Liver (tissue), 9 donors: ENCODE measurements around the gene PCGF2. TPM values are rescaled to one million over a fixed set of nuclear protein-coding genes. Genes with fewer than 3 reads are reported as not detected.

ENCODE experiments used
- DNase-seq: peaks from one replicate; pipeline ENCODE4 v3.0.0-alpha.2; 2017; ENCODE audit warnings: low spot score
- H3K27ac ChIP-seq, 2 donors: one replicate each; pipeline ENCODE4 v1.7.0; 2013; ENCODE audit warnings: inconsistent platforms in 2 of 2, low read length in 2 of 2, control low read depth in 1 of 2, low read depth in 1 of 2, mild to moderate bottlenecking in 1 of 2
- H3K27me3 ChIP-seq, 4 donors: one replicate each; pipeline versions ENCODE4 v1.6.1 to v1.7.0; 2013; ENCODE audit warnings: low read length in 3 of 4, inconsistent platforms in 1 of 4, mild to moderate bottlenecking in 1 of 4, moderate library complexity in 1 of 4; ENCODE audit not compliant: control insufficient read depth in 4 of 4, insufficient read depth in 4 of 4
- H3K36me3 ChIP-seq, 4 donors: one replicate each; pipeline versions ENCODE4 v1.6.1 to v1.7.0; 2013; ENCODE audit warnings: low read length in 3 of 4, mild to moderate bottlenecking in 3 of 4, low read depth in 1 of 4, moderate library complexity in 1 of 4; ENCODE audit not compliant: control insufficient read depth in 4 of 4, insufficient read depth in 3 of 4
- H3K4me1 ChIP-seq, 4 donors: one replicate each; pipeline versions ENCODE4 v1.6.1 to v1.7.0; 2013; ENCODE audit warnings: low read length in 3 of 4, mild to moderate bottlenecking in 3 of 4, moderate library complexity in 1 of 4; ENCODE audit not compliant: control insufficient read depth in 4 of 4, insufficient read depth in 4 of 4
- H3K4me3 ChIP-seq, 3 donors: one replicate each; pipeline versions ENCODE4 v1.6.1 to v1.7.0; 2013; ENCODE audit warnings: low read length in 3 of 3, control low read depth in 1 of 3, low read depth in 1 of 3, mild to moderate bottlenecking in 1 of 3
- H3K9ac ChIP-seq, 2 donors: one replicate each; pipeline ENCODE4 v1.7.0; 2013; ENCODE audit warnings: low read length in 2 of 2, mild to moderate bottlenecking in 2 of 2, moderate library complexity in 2 of 2, control low read depth in 1 of 2, low read depth in 1 of 2
- H3K9me3 ChIP-seq, 4 donors: one replicate each; pipeline versions ENCODE4 v1.6.1 to v1.7.0; 2013; ENCODE audit warnings: low read length in 3 of 4; ENCODE audit not compliant: control insufficient read depth in 4 of 4
- ATF3 ChIP-seq: IDR thresholded peaks from 2 replicates; pipeline ENCODE4 v1.6.1; 2016; ENCODE audit warnings: antibody characterized with exemption
- CTCF ChIP-seq: fragments of 150-350 bp; IDR thresholded peaks from 2 replicates; pipeline ENCODE4 v1.5.1; 2017; ENCODE audit warnings: improper control_type of control experiment, low read depth, low read length; ENCODE audit not compliant: missing input control
- EGR1 ChIP-seq, 2 donors: IDR thresholded peaks; 2 replicates each; pipeline ENCODE4 v1.6.1; 2016 to 2018; ENCODE audit warnings: antibody characterized with exemption in 2 of 2, low read depth in 2 of 2
- FOXA1 ChIP-seq: IDR thresholded peaks from 2 replicates; pipeline ENCODE4 v1.6.1; 2016; ENCODE audit warnings: antibody characterized with exemption
- FOXA2 ChIP-seq: IDR thresholded peaks from 2 replicates; pipeline ENCODE4 v1.6.1; 2016; ENCODE audit warnings: antibody characterized with exemption
- GABPA ChIP-seq, 2 donors: IDR thresholded peaks in 1 of 2; conservative IDR thresholded peaks in 1 of 2; 2 replicates each; pipeline ENCODE4 v1.6.1; 2016; ENCODE audit warnings: antibody characterized with exemption in 2 of 2, mild to moderate bottlenecking in 1 of 2, moderate library complexity in 1 of 2
- HNF4A ChIP-seq, 2 donors: conservative IDR thresholded peaks; 2 replicates each; pipeline ENCODE4 v1.6.1; 2016; ENCODE audit warnings: antibody characterized with exemption in 2 of 2, mild to moderate bottlenecking in 2 of 2
- HNF4G ChIP-seq: IDR thresholded peaks from 2 replicates; pipeline ENCODE4 v1.6.1; 2016; ENCODE audit warnings: antibody characterized with exemption
- JUND ChIP-seq, 2 donors: IDR thresholded peaks; 2 replicates each; pipeline ENCODE4 v1.6.1; 2016; ENCODE audit warnings: antibody characterized with exemption in 2 of 2
- MAX ChIP-seq: IDR thresholded peaks from 2 replicates; pipeline ENCODE4 v1.6.1; 2016; ENCODE audit warnings: antibody characterized with exemption
- NR2F2 ChIP-seq: IDR thresholded peaks from 2 replicates; pipeline ENCODE4 v1.6.1; 2016; ENCODE audit warnings: antibody characterized with exemption
- RAD21 ChIP-seq, 2 donors: IDR thresholded peaks; 2 replicates each; pipeline ENCODE4 v1.6.1; 2016; ENCODE audit warnings: antibody characterized with exemption in 2 of 2, mild to moderate bottlenecking in 2 of 2
- REST ChIP-seq: IDR thresholded peaks from 2 replicates; pipeline ENCODE4 v1.6.1; 2016; ENCODE audit warnings: antibody characterized with exemption, mild to moderate bottlenecking
- RXRA ChIP-seq, 2 donors: IDR thresholded peaks; 2 replicates each; pipeline ENCODE4 v1.6.1; 2017 to 2018; ENCODE audit warnings: antibody characterized with exemption in 2 of 2, mild to moderate bottlenecking in 1 of 2
- SP1 ChIP-seq: IDR thresholded peaks from 2 replicates; pipeline ENCODE4 v1.6.1; 2018; ENCODE audit warnings: antibody characterized with exemption, mild to moderate bottlenecking
- YY1 ChIP-seq: IDR thresholded peaks from 2 replicates; pipeline ENCODE4 v1.6.1; 2016; ENCODE audit warnings: antibody characterized with exemption, mild to moderate bottlenecking
- ZBTB33 ChIP-seq: IDR thresholded peaks from 2 replicates; pipeline ENCODE4 v1.6.1; 2016; ENCODE audit warnings: antibody characterized with exemption
- WGBS: extraction: QIAGEN DNeasy Blood & Tissue Kit; methylation state at CpG from one replicate; pipeline ENCODE4 v1.1.7; 2013; 5-methylcytosine and 5-hydroxymethylcytosine counted together
- polyA plus RNA-seq, 2 donors: library from polyadenylated mRNA; stranded (reverse) in 1 of 2; unstranded in 1 of 2; fragments of 200-250 nt in 1 of 2; fragments of >200 nt in 1 of 2; fragmentation: Nextera tagmentation in 1 of 2; extraction: Ambion mirVana in 1 of 2; gene quantifications; one replicate each; pipeline versions ENCODE4 v1.2.1 to v1.2.3, GENCODE V29; 2013 to 2015
- total RNA-seq, 2 donors: library from RNA; depleted of rRNA; stranded (reverse); fragments of >200 nt; gene quantifications; one replicate each; pipeline ENCODE4 v1.2.3, GENCODE V29; 2014
- donor health status: healthy.
- donor health status: healthy.
- donor health status: healthy.
- donor health status: healthy.
- donor health status: healthy.

PCGF2 gene
- total and polyA plus RNA-seq, 4 donors: 1.2 to 3.2 (median 1.8) TPM

GRCh38 chr17:38741921-38742410 lies 6.2 kb downstream of the PCGF2 start:
- no peak for TF ChIP-seq JUND (IDR thresholded peaks at IDR 0.05)
- peak; percentile 43 to 71 for TF ChIP-seq HNF4A (conservative IDR thresholded peaks at IDR 0.05)
- TF ChIP-seq YY1: no peak
- no peak for TF ChIP-seq ATF3
- TF ChIP-seq FOXA1: no peak
- TF ChIP-seq ZBTB33: no peak
- no peak for TF ChIP-seq GABPA (IDR thresholded peaks at IDR 0.05 in 1 of 2, conservative IDR thresholded peaks at IDR 0.05 in 1 of 2)
- TF ChIP-seq RXRA (IDR thresholded peaks at IDR 0.05): peak in 1 of 2 donors; percentile 34
- no peak for TF ChIP-seq RAD21 (IDR thresholded peaks at IDR 0.05)
- no peak for TF ChIP-seq CTCF
- no peak for TF ChIP-seq MAX
- TF ChIP-seq NR2F2: no peak
- TF ChIP-seq HNF4G: no peak
- TF ChIP-seq EGR1 (IDR thresholded peaks at IDR 0.05; ENCODE audit: low read depth in 2 of 2): no peak
- TF ChIP-seq SP1: no peak
- TF ChIP-seq FOXA2: no peak
- TF ChIP-seq REST: no peak
- no peaks in the 10 kb centered on the region for H3K27me3 ChIP-seq
- H3K4me1 ChIP-seq: peaks cover 6 to 22% (median 11%) of the 10 kb centered on the region in 4 donors
- H3K9ac ChIP-seq: no peak overlapping the region
- H3K36me3 ChIP-seq: no peaks in the 10 kb centered on the region
- DNase-seq: no peak
- 26% methylated on average over 7 of the region's 7 CpGs for WGBS
- no peak overlapping the region for H3K4me3 ChIP-seq
- peak overlapping the region; percentile 39 to 66 for H3K27ac ChIP-seq
- H3K9me3 ChIP-seq: no peaks in the 10 kb centered on the region

- Histone ChIP-seq H3K9me3 (no peaks in the 10 kb centered on the region), H3K4me3 (no peak overlapping the region), H3K9ac (no peak overlapping the region), H3K27ac (peak overlapping the region; percentile 39 to 66), H3K36me3 (no peaks in the 10 kb centered on the region), H3K4me1 (peaks cover 6 to 17% (median 11%) of the 10 kb centered on the region in 4 donors), H3K27me3 (no peaks in the 10 kb centered on the region)
- TF ChIP-seq ATF3 (no peak), EGR1 (IDR thresholded peaks at IDR 0.05; ENCODE audit: low read depth in 2 of 2) (no peak), FOXA2 (no peak), REST (no peak), MAX (no peak)
- DNase-seq: no peak
- WGBS: 75% methylated on average over 5 of the region's 5 CpGs
These were observed 6.7 kb downstream of the PCGF2 start for GRCh38 chr17:38741461-38741860.
